Ecto neural progenitor cell (in vitro differentiated cells): ENCODE data around the gene CD207.
"Not testable (repeated sequence)": the region's sequence is repeated elsewhere in the genome, so short reads cannot be mapped to it uniquely, and the experiment has no call there.

ENCODE experiments used
- DNase-seq: peaks from one replicate; pipeline ENCODE4 v3.0.0-alpha.2; 2018; ENCODE audit warnings: low spot score

The CD207 gene

GRCh38 chr2:70835643-70836042 is at the start of gene CD207:
CD207 (minus strand) TSS chr2:70835816; CDS start chr2:70835776, 40 bp downstream.
- DNase-seq: no peak

- not testable (repeated sequence) for DNase-seq
Measured at GRCh38 chr2:70878543-70878942, 42.9 kb upstream of the CD207 start.

GRCh38 chr2:70876138-70876537 is 40.5 kb upstream of the CD207 start:
- not testable (repeated sequence) for DNase-seq

GRCh38 chr2:70873541-70873940 is 37.9 kb upstream of the CD207 start:
- no peak for DNase-seq

- DNase-seq: peak; percentile 93
Measured at GRCh38 chr2:70871398-70872211, 36.0 kb upstream of the CD207 start.

GRCh38 chr2:70870790-70871189 is 35.2 kb upstream of the CD207 start:
- no peak for DNase-seq

- DNase-seq: no peak
Measured at GRCh38 chr2:70868970-70869369, 33.4 kb upstream of the CD207 start.

- peak; percentile 92 for DNase-seq
Measured at GRCh38 chr2:70861777-70862625, 26.4 kb upstream of the CD207 start.

- DNase-seq: no peak
Measured at GRCh38 chr2:70855667-70856066, 20.1 kb upstream of the CD207 start.

- no peak for DNase-seq
Measured at GRCh38 chr2:70854411-70854810, 18.8 kb upstream of the CD207 start.

- no peak for DNase-seq
Measured at GRCh38 chr2:70852824-70853223, 17.2 kb upstream of the CD207 start.

- no peak for DNase-seq
Measured at GRCh38 chr2:70851704-70852103, 16.1 kb upstream of the CD207 start.

- no peak for DNase-seq
Measured at GRCh38 chr2:70850925-70851324, 15.3 kb upstream of the CD207 start.

GRCh38 chr2:70842401-70842800 is 6.8 kb upstream of the CD207 start:
- DNase-seq: no peak

- no peak for DNase-seq
Measured at GRCh38 chr2:70837980-70838925, 2.6 kb upstream of the CD207 start.

GRCh38 chr2:70834881-70835280 is 735 bp downstream of the CD207 start:
- DNase-seq: no peak

- DNase-seq: no peak
Measured at GRCh38 chr2:70834106-70834505, 1.5 kb downstream of the CD207 start.

GRCh38 chr2:70833246-70833645 is 2.4 kb downstream of the CD207 start:
- no peak for DNase-seq

- no peak for DNase-seq
Measured at GRCh38 chr2:70832386-70832785, 3.2 kb downstream of the CD207 start.

GRCh38 chr2:70831861-70832260 is 3.8 kb downstream of the CD207 start:
- no peak for DNase-seq

GRCh38 chr2:70830366-70830765 is 5.2 kb downstream of the CD207 start:
- DNase-seq: no peak

- no peak for DNase-seq
Measured at GRCh38 chr2:70829916-70830315, 5.7 kb downstream of the CD207 start.
